ENCODE data around the gene FMN1. TPM values are rescaled to one million over a fixed set of nuclear protein-coding genes. Genes with fewer than 3 reads are reported as not detected.

The FMN1 gene
- polyA plus RNA-seq, 1 donor from 2014 or later: 0.40 TPM

DNA sequence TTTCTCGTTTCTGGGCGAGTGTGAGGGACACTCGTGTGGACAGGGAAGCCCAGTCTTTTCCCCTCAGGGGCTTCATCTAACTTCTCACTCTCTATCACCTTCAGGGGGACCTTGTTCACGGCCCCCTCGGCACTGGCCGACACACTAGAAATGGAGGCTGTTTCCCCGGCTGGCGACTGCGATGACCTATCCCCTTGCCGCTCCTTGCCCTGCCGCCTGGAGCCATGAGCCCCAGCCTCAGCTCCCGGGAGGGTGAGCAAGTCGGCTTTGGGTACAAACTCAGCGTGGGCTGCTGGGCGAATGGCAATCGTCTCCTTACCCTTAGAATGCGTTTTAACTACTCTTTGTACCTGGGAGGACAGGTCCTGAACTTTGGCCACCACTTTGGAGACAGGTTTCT is 41.0 kb downstream of the FMN1 start:
- Histone ChIP-seq H2AFZ (ENCODE audit: low read depth, low read length) (no peak overlapping the region), H3K9me3 (ENCODE audit: low read length) (no peaks in the 10 kb centered on the region), H3K9me2 (ENCODE audit: insufficient read depth, low read length) (no peaks in the 10 kb centered on the region), H3K79me2 (replicated peaks; ENCODE audit: insufficient read depth, low read length) (no peaks in the 10 kb centered on the region), H3K27ac (ENCODE audit: low read length) (no peak overlapping the region), H3K27me3 (ENCODE audit: insufficient read depth, low read depth, low read length) (no peaks in the 10 kb centered on the region), H3F3A (ENCODE audit: insufficient read depth, low read length, poor library complexity, severe bottlenecking) (no peaks in the 10 kb centered on the region), H4K20me1 (ENCODE audit: insufficient read depth) (no peaks in the 10 kb centered on the region), H3K4me2 (ENCODE audit: low read length) (no peak overlapping the region), H3K4me3 (ENCODE audit: low read length) (no peak overlapping the region), H3K36me3 (ENCODE audit: insufficient read depth, low read length) (no peaks in the 10 kb centered on the region), H3K9ac (ENCODE audit: low read length) (no peak overlapping the region)
- TF ChIP-seq POLR2AphosphoS5 (IDR thresholded peaks at IDR 0.05): no peak

DNA sequence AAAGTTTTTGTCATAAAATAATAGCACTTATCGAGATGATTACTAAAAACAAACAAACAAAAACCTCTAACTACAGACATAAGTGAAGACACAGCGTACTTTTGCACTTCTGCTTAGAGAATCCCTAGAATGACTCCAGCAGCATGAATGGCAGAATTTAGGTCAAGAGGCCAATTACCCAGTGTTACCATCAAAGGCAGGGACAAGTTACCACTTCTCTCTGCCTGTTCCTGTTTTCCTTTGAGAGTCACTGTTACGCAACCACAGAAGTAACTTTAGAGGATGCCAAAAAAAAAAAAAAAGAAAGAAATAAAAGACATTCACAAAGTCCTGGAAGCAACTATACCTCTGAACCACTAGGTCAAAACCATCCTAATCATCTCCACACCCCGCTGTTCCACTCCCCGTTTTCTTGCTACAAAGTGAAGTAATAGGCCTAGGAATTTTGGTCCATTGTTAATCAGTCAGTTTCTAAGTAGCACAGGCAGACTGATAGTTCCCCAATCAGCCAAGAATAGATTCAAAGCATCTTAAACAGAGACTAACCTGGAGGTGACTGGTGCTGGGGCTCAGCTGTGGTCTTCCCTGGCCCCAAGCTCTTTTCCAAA is 41.9 kb downstream of the FMN1 start:
- Histone ChIP-seq H3K4me2 (ENCODE audit: low read length) (no peak overlapping the region), H3K36me3 (ENCODE audit: insufficient read depth, low read length) (no peaks in the 10 kb centered on the region), H3K79me2 (replicated peaks; ENCODE audit: insufficient read depth, low read length) (no peaks in the 10 kb centered on the region), H3F3A (ENCODE audit: insufficient read depth, low read length, poor library complexity, severe bottlenecking) (no peaks in the 10 kb centered on the region), H3K9me3 (ENCODE audit: low read length) (no peaks in the 10 kb centered on the region), H3K9me2 (ENCODE audit: insufficient read depth, low read length) (no peaks in the 10 kb centered on the region), H3K9ac (ENCODE audit: low read length) (no peak overlapping the region), H2AFZ (ENCODE audit: low read depth, low read length) (no peak overlapping the region), H3K27ac (ENCODE audit: low read length) (no peak overlapping the region), H4K20me1 (ENCODE audit: insufficient read depth) (no peaks in the 10 kb centered on the region), H3K4me3 (ENCODE audit: low read length) (no peak overlapping the region), H3K27me3 (ENCODE audit: insufficient read depth, low read depth, low read length) (no peaks in the 10 kb centered on the region)
- TF ChIP-seq POLR2AphosphoS5 (IDR thresholded peaks at IDR 0.05) (no peak), TAF1 (IDR thresholded peaks at IDR 0.05; ENCODE audit: low read depth) (no peak), RAD21 (conservative IDR thresholded peaks at IDR 0.05) (no peak), EZH2 (IDR thresholded peaks at IDR 0.05; ENCODE audit: borderline replicate concordance, insufficient read depth, low read length, poor library complexity, severe bottlenecking) (no peak), EP300 (conservative IDR thresholded peaks at IDR 0.05; ENCODE audit: poor library complexity, severe bottlenecking) (no peak)
- TF ChIP-seq, protein P1, sequence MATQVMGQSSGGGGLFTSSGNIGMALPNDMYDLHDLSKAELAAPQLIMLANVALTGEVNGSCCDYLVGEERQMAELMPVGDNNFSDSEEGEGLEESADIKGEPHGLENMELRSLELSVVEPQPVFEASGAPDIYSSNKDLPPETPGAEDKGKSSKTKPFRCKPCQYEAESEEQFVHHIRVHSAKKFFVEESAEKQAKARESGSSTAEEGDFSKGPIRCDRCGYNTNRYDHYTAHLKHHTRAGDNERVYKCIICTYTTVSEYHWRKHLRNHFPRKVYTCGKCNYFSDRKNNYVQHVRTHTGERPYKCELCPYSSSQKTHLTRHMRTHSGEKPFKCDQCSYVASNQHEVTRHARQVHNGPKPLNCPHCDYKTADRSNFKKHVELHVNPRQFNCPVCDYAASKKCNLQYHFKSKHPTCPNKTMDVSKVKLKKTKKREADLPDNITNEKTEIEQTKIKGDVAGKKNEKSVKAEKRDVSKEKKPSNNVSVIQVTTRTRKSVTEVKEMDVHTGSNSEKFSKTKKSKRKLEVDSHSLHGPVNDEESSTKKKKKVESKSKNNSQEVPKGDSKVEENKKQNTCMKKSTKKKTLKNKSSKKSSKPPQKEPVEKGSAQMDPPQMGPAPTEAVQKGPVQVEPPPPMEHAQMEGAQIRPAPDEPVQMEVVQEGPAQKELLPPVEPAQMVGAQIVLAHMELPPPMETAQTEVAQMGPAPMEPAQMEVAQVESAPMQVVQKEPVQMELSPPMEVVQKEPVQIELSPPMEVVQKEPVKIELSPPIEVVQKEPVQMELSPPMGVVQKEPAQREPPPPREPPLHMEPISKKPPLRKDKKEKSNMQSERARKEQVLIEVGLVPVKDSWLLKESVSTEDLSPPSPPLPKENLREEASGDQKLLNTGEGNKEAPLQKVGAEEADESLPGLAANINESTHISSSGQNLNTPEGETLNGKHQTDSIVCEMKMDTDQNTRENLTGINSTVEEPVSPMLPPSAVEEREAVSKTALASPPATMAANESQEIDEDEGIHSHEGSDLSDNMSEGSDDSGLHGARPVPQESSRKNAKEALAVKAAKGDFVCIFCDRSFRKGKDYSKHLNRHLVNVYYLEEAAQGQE (IDR thresholded peaks at IDR 0.05; ENCODE audit: borderline replicate concordance): no peak
- TF ChIP-seq, protein P2, sequence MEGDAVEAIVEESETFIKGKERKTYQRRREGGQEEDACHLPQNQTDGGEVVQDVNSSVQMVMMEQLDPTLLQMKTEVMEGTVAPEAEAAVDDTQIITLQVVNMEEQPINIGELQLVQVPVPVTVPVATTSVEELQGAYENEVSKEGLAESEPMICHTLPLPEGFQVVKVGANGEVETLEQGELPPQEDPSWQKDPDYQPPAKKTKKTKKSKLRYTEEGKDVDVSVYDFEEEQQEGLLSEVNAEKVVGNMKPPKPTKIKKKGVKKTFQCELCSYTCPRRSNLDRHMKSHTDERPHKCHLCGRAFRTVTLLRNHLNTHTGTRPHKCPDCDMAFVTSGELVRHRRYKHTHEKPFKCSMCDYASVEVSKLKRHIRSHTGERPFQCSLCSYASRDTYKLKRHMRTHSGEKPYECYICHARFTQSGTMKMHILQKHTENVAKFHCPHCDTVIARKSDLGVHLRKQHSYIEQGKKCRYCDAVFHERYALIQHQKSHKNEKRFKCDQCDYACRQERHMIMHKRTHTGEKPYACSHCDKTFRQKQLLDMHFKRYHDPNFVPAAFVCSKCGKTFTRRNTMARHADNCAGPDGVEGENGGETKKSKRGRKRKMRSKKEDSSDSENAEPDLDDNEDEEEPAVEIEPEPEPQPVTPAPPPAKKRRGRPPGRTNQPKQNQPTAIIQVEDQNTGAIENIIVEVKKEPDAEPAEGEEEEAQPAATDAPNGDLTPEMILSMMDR (IDR thresholded peaks at IDR 0.05; ENCODE audit: poor library complexity, severe bottlenecking): no peak

DNA sequence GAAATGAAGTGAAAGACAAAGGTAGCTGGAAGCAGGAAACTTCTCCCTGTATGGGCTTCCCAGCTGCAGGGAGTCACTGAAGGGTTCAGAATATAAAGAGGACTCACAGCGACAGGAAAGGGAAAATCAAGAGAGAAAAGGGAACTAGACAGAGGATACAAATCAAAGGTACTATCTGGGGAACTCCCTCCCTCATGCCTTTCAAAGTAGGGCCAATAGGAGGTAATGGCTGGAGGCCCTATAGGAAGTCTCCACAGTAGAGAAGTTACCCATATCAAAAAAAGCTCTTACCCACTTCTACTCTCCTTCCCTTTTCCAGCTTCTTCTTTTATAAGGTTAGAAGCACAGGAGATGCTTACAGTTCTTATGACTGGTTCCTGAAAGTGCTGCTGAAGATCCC is 43.5 kb downstream of the FMN1 start:
- H3F3A ChIP-seq (ENCODE audit: insufficient read depth, low read length, poor library complexity, severe bottlenecking): no peaks in the 10 kb centered on the region
- H4K20me1 ChIP-seq (ENCODE audit: insufficient read depth): no peaks in the 10 kb centered on the region
- no peaks in the 10 kb centered on the region for H3K36me3 ChIP-seq (ENCODE audit: insufficient read depth, low read length)
- TF ChIP-seq EZH2 (IDR thresholded peaks at IDR 0.05; ENCODE audit: borderline replicate concordance, insufficient read depth, low read length, poor library complexity, severe bottlenecking) (no peak), SMC3 (conservative IDR thresholded peaks at IDR 0.05; ENCODE audit: poor library complexity) (no peak), TAF1 (IDR thresholded peaks at IDR 0.05; ENCODE audit: low read depth) (no peak), POLR2AphosphoS5 (IDR thresholded peaks at IDR 0.05) (no peak), RAD21 (conservative IDR thresholded peaks at IDR 0.05) (no peak), EP300 (conservative IDR thresholded peaks at IDR 0.05; ENCODE audit: poor library complexity, severe bottlenecking) (no peak)
- TF ChIP-seq, protein P2 (IDR thresholded peaks at IDR 0.05; ENCODE audit: poor library complexity, severe bottlenecking): no peak
- TF ChIP-seq, protein P1 (IDR thresholded peaks at IDR 0.05; ENCODE audit: borderline replicate concordance): no peak
- no peak overlapping the region for H2AFZ ChIP-seq (ENCODE audit: low read depth, low read length)
- no peak overlapping the region for H3K4me3 ChIP-seq (ENCODE audit: low read length)
- H3K9me3 ChIP-seq (ENCODE audit: low read length): no peaks in the 10 kb centered on the region
- no peaks in the 10 kb centered on the region for H3K27me3 ChIP-seq (ENCODE audit: insufficient read depth, low read depth, low read length)
- H3K27ac ChIP-seq (ENCODE audit: low read length): peak overlapping the region; percentile 24
- H3K9ac ChIP-seq (ENCODE audit: low read length): no peak overlapping the region
- no peaks in the 10 kb centered on the region for H3K9me2 ChIP-seq (ENCODE audit: insufficient read depth, low read length)
- H3K79me2 ChIP-seq (replicated peaks; ENCODE audit: insufficient read depth, low read length): no peaks in the 10 kb centered on the region
- no peak overlapping the region for H3K4me2 ChIP-seq (ENCODE audit: low read length)
